GM23338 (cell line): Measurements from ENCODE around the gene FARP1.

Source experiments
- CREB1 ChIP-seq: fragments of 250-450 bp; sonication (Bioruptor Pico); IDR thresholded peaks from 2 replicates; pipeline ENCODE4 v1.5.0; 2020; ENCODE audit warnings: low read depth, mild to moderate bottlenecking, moderate library complexity
- EZH2 ChIP-seq: fragments of 200-600 bp; sonication (generic); IDR thresholded peaks from one replicate; pipeline ENCODE4 v1.8.0; 2017; ENCODE audit warnings: antibody characterized with exemption, mild to moderate bottlenecking, low read depth; ENCODE audit not compliant: unreplicated experiment
- EZH2phosphoT487 ChIP-seq: fragments of 200-600 bp; sonication (generic); IDR thresholded peaks from one replicate; pipeline ENCODE4 v1.8.1; 2018; ENCODE audit warnings: antibody characterized with exemption; ENCODE audit not compliant: unreplicated experiment
- JUNB ChIP-seq: IDR thresholded peaks from one replicate; pipeline ENCODE4 v1.6.1; 2016; ENCODE audit warnings: antibody characterized with exemption; ENCODE audit not compliant: unreplicated experiment
- NANOG ChIP-seq: IDR thresholded peaks from 2 replicates; pipeline ENCODE4 v1.6.1; 2016; ENCODE audit warnings: antibody characterized with exemption, borderline replicate concordance
- POLR2AphosphoS5 ChIP-seq: IDR thresholded peaks from 2 replicates; pipeline ENCODE4 v1.6.1; 2016; ENCODE audit warnings: antibody characterized with exemption, low read depth
- STAT1 ChIP-seq: IDR thresholded peaks from one replicate; pipeline ENCODE4 v1.6.1; 2016; ENCODE audit warnings: antibody characterized with exemption; ENCODE audit not compliant: unreplicated experiment
- ZNF114 ChIP-seq: fragments of 250-450 bp; sonication (Bioruptor Pico); IDR thresholded peaks from 2 replicates; pipeline ENCODE4 v1.5.0; 2020; ENCODE audit warnings: mild to moderate bottlenecking, moderate library complexity
- ZNF331 ChIP-seq: fragments of 250-450 bp; sonication (Bioruptor Pico); IDR thresholded peaks from 2 replicates; pipeline ENCODE4 v1.5.0; 2020; ENCODE audit warnings: low read depth, mild to moderate bottlenecking, moderate library complexity
- ZNF462 ChIP-seq: fragments of 250-450 bp; sonication (Bioruptor Pico); IDR thresholded peaks from 2 replicates; pipeline ENCODE4 v1.5.0; 2020; ENCODE audit warnings: mild to moderate bottlenecking, moderate library complexity
- TF ChIP-seq, protein P1 (sequence below), 2 experiments: fragments of 200-600 bp in 1 of 2; sonication (generic) in 1 of 2; conservative IDR thresholded peaks; 2 replicates each; pipeline versions ENCODE4 v1.5.1 to v1.6.1; 2016 to 2017; ENCODE audit warnings: antibody characterized with exemption in 2 of 2, low read depth in 2 of 2, mild to moderate bottlenecking in 2 of 2, moderate library complexity in 1 of 2
- TF ChIP-seq, protein P2 (sequence below): IDR thresholded peaks from one replicate; pipeline ENCODE4 v1.6.1; 2018; ENCODE audit warnings: antibody characterized with exemption; ENCODE audit not compliant: unreplicated experiment
- TF ChIP-seq, protein P3 (sequence below): IDR thresholded peaks from 2 replicates; pipeline ENCODE4 v1.6.1; 2016; ENCODE audit warnings: antibody characterized with exemption

- TF ChIP-seq, protein P1, sequence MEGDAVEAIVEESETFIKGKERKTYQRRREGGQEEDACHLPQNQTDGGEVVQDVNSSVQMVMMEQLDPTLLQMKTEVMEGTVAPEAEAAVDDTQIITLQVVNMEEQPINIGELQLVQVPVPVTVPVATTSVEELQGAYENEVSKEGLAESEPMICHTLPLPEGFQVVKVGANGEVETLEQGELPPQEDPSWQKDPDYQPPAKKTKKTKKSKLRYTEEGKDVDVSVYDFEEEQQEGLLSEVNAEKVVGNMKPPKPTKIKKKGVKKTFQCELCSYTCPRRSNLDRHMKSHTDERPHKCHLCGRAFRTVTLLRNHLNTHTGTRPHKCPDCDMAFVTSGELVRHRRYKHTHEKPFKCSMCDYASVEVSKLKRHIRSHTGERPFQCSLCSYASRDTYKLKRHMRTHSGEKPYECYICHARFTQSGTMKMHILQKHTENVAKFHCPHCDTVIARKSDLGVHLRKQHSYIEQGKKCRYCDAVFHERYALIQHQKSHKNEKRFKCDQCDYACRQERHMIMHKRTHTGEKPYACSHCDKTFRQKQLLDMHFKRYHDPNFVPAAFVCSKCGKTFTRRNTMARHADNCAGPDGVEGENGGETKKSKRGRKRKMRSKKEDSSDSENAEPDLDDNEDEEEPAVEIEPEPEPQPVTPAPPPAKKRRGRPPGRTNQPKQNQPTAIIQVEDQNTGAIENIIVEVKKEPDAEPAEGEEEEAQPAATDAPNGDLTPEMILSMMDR (conservative IDR thresholded peaks at IDR 0.05; ENCODE audit: low read depth in 2 of 2) = no peak
- TF ChIP-seq EZH2phosphoT487 (no peak), POLR2AphosphoS5 (no peak), NANOG (no peak), EZH2 (no peak), JUNB (no peak), CREB1 (CRISPR knock-in tag) (no peak), ZNF114 (CRISPR knock-in tag) (no peak), ZNF462 (CRISPR knock-in tag) (no peak), ZNF331 (CRISPR knock-in tag) (no peak), STAT1 (no peak)
- TF ChIP-seq, protein P2, sequence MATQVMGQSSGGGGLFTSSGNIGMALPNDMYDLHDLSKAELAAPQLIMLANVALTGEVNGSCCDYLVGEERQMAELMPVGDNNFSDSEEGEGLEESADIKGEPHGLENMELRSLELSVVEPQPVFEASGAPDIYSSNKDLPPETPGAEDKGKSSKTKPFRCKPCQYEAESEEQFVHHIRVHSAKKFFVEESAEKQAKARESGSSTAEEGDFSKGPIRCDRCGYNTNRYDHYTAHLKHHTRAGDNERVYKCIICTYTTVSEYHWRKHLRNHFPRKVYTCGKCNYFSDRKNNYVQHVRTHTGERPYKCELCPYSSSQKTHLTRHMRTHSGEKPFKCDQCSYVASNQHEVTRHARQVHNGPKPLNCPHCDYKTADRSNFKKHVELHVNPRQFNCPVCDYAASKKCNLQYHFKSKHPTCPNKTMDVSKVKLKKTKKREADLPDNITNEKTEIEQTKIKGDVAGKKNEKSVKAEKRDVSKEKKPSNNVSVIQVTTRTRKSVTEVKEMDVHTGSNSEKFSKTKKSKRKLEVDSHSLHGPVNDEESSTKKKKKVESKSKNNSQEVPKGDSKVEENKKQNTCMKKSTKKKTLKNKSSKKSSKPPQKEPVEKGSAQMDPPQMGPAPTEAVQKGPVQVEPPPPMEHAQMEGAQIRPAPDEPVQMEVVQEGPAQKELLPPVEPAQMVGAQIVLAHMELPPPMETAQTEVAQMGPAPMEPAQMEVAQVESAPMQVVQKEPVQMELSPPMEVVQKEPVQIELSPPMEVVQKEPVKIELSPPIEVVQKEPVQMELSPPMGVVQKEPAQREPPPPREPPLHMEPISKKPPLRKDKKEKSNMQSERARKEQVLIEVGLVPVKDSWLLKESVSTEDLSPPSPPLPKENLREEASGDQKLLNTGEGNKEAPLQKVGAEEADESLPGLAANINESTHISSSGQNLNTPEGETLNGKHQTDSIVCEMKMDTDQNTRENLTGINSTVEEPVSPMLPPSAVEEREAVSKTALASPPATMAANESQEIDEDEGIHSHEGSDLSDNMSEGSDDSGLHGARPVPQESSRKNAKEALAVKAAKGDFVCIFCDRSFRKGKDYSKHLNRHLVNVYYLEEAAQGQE = no peak
- TF ChIP-seq, protein P3, sequence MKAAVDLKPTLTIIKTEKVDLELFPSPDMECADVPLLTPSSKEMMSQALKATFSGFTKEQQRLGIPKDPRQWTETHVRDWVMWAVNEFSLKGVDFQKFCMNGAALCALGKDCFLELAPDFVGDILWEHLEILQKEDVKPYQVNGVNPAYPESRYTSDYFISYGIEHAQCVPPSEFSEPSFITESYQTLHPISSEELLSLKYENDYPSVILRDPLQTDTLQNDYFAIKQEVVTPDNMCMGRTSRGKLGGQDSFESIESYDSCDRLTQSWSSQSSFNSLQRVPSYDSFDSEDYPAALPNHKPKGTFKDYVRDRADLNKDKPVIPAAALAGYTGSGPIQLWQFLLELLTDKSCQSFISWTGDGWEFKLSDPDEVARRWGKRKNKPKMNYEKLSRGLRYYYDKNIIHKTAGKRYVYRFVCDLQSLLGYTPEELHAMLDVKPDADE = no peak
These were observed 307.1 kb downstream of the FARP1 start for GRCh38 chr13:98450026-98450425.
